ENCODE results near the gene FOXD2. TPM values are rescaled to one million over a fixed set of nuclear protein-coding genes. Genes with fewer than 3 reads are reported as not detected.

The FOXD2 gene
- polyA plus RNA-seq, 2 of the 4 experiments (the other 2 are of a cell fraction), result 0.13 to 0.35 TPM

DNA sequence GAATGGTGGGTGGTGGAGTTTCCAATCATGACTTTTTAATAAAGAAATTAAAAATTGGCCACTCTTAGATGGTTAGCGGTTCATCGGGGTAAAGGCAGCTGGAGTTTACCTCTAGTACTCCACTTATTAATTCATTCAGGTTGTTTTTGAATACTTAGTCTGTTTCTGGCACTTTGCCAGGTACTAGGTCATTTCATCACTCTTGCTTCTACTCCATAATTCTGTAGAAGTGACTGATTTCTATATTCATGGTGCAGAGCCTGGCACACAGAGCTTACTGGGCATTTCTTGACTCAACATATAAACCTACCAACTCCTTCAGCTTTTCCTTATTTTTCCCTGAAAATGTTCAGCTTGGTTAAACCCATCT lies 31.5 kb downstream of the FOXD2 start (continued):
- no peak for TF ChIP-seq SREBF2 (IDR thresholded peaks at IDR 0.05)
- no peak for TF ChIP-seq HOXB13 (CRISPR knock-in tag; IDR thresholded peaks at IDR 0.05; ENCODE audit: low read depth)
- no peak for TF ChIP-seq HOXB5 (CRISPR knock-in tag; IDR thresholded peaks at IDR 0.05)
- TF ChIP-seq MAZ (IDR thresholded peaks at IDR 0.05; ENCODE audit: borderline replicate concordance, low read depth, low read length), result no peak
- no peak for TF ChIP-seq FOSL2 (IDR thresholded peaks at IDR 0.05)
- no peak for TF ChIP-seq FOSL2 (CRISPR knock-in tag; IDR thresholded peaks at IDR 0.05)
- TF ChIP-seq NFE2L2 (conservative IDR thresholded peaks at IDR 0.05; ENCODE audit: low read length), result no peak

DNA sequence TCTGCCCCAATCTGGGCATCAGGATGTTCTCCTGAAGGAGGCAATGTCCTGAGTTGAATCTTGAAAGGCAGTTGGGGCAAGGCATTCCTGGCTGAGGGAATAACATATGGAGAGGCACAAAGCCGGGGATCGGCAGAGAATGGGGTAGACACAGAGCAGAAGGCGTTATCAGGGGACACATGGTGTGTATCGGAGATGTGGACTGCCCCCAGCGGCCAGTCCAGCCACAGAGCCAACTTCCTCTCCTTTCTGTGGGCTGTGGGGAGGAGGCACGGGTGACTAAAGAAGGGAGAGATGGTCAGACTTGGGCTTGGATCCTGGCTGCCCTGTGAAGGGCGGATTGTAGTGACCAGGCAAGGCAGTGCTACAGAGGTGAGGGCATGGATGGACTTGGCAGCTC lies 32.1 kb downstream of the FOXD2 start:
- ChIA-PET POLR2A (no interaction called here), CTCF (interaction anchor here (1.2 kb wide), 1 partner anchor 240 kb away, joined by 3 read pairs; no protein-coding TSS in a partner anchor)
- H3K4me3 ChIP-seq, result no peak overlapping the region
- TF ChIP-seq FOSL2 (IDR thresholded peaks at IDR 0.05), result no peak
- TF ChIP-seq FOSL2 (CRISPR knock-in tag; IDR thresholded peaks at IDR 0.05), result no peak
- TF ChIP-seq, protein P1, sequence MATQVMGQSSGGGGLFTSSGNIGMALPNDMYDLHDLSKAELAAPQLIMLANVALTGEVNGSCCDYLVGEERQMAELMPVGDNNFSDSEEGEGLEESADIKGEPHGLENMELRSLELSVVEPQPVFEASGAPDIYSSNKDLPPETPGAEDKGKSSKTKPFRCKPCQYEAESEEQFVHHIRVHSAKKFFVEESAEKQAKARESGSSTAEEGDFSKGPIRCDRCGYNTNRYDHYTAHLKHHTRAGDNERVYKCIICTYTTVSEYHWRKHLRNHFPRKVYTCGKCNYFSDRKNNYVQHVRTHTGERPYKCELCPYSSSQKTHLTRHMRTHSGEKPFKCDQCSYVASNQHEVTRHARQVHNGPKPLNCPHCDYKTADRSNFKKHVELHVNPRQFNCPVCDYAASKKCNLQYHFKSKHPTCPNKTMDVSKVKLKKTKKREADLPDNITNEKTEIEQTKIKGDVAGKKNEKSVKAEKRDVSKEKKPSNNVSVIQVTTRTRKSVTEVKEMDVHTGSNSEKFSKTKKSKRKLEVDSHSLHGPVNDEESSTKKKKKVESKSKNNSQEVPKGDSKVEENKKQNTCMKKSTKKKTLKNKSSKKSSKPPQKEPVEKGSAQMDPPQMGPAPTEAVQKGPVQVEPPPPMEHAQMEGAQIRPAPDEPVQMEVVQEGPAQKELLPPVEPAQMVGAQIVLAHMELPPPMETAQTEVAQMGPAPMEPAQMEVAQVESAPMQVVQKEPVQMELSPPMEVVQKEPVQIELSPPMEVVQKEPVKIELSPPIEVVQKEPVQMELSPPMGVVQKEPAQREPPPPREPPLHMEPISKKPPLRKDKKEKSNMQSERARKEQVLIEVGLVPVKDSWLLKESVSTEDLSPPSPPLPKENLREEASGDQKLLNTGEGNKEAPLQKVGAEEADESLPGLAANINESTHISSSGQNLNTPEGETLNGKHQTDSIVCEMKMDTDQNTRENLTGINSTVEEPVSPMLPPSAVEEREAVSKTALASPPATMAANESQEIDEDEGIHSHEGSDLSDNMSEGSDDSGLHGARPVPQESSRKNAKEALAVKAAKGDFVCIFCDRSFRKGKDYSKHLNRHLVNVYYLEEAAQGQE (IDR thresholded peaks at IDR 0.05), result no peak
- TF ChIP-seq CBX8 (IDR thresholded peaks at IDR 0.05), result no peak
- TF ChIP-seq HDAC2 (IDR thresholded peaks at IDR 0.05), result no peak
- TF ChIP-seq, protein P2, sequence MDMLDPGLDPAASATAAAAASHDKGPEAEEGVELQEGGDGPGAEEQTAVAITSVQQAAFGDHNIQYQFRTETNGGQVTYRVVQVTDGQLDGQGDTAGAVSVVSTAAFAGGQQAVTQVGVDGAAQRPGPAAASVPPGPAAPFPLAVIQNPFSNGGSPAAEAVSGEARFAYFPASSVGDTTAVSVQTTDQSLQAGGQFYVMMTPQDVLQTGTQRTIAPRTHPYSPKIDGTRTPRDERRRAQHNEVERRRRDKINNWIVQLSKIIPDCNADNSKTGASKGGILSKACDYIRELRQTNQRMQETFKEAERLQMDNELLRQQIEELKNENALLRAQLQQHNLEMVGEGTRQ (IDR thresholded peaks at IDR 0.05), result no peak
- no peak for TF ChIP-seq MAZ (IDR thresholded peaks at IDR 0.05; ENCODE audit: borderline replicate concordance, low read depth, low read length)
- TF ChIP-seq GATA3 (IDR thresholded peaks at IDR 0.05; ENCODE audit: borderline replicate concordance), result no peak
- no peak for TF ChIP-seq HOXB13 (CRISPR knock-in tag; IDR thresholded peaks at IDR 0.05; ENCODE audit: low read depth)
- no peak for TF ChIP-seq HOXA7 (CRISPR knock-in tag; IDR thresholded peaks at IDR 0.05)
- TF ChIP-seq MYC (IDR thresholded peaks at IDR 0.05; ENCODE audit: borderline replicate concordance, low read length), result no peak
- TF ChIP-seq EHMT2 (IDR thresholded peaks at IDR 0.05; ENCODE audit: low read depth), result no peak
- no peak for TF ChIP-seq ESRRA (IDR thresholded peaks at IDR 0.05; ENCODE audit: borderline replicate concordance, low read length)
- no peak for TF ChIP-seq CBX2 (IDR thresholded peaks at IDR 0.05; ENCODE audit: borderline replicate concordance, low read depth)
- TF ChIP-seq, protein P3, sequence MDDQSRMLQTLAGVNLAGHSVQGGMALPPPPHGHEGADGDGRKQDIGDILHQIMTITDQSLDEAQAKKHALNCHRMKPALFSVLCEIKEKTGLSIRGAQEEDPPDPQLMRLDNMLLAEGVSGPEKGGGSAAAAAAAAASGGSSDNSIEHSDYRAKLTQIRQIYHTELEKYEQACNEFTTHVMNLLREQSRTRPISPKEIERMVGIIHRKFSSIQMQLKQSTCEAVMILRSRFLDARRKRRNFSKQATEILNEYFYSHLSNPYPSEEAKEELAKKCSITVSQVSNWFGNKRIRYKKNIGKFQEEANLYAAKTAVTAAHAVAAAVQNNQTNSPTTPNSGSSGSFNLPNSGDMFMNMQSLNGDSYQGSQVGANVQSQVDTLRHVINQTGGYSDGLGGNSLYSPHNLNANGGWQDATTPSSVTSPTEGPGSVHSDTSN (IDR thresholded peaks at IDR 0.05), result no peak
- no peak for TF ChIP-seq CHD4 (IDR thresholded peaks at IDR 0.05; ENCODE audit: borderline replicate concordance)
- no peak for TF ChIP-seq POLR2A (IDR thresholded peaks at IDR 0.05; ENCODE audit: low read length)
- TF ChIP-seq JUNB (IDR thresholded peaks at IDR 0.05), result no peak
- TF ChIP-seq CEBPB (IDR thresholded peaks at IDR 0.05), result no peak
- TF ChIP-seq TFCP2L1 (CRISPR knock-in tag; IDR thresholded peaks at IDR 0.05), result no peak
- TF ChIP-seq, protein P4, sequence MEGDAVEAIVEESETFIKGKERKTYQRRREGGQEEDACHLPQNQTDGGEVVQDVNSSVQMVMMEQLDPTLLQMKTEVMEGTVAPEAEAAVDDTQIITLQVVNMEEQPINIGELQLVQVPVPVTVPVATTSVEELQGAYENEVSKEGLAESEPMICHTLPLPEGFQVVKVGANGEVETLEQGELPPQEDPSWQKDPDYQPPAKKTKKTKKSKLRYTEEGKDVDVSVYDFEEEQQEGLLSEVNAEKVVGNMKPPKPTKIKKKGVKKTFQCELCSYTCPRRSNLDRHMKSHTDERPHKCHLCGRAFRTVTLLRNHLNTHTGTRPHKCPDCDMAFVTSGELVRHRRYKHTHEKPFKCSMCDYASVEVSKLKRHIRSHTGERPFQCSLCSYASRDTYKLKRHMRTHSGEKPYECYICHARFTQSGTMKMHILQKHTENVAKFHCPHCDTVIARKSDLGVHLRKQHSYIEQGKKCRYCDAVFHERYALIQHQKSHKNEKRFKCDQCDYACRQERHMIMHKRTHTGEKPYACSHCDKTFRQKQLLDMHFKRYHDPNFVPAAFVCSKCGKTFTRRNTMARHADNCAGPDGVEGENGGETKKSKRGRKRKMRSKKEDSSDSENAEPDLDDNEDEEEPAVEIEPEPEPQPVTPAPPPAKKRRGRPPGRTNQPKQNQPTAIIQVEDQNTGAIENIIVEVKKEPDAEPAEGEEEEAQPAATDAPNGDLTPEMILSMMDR (IDR thresholded peaks at IDR 0.05), result no peak
- H3K27ac ChIP-seq, result no peak overlapping the region
- H3K4me2 ChIP-seq, result no peak overlapping the region
- DNase-seq (ENCODE audit: low read depth in 1 of 2, low spot score in 1 of 2), result no peak
- FAIRE-seq, result no peak
- ATAC-seq, result no peak
- WGBS (ENCODE audit: missing lambda C conversion rate), result 82% methylated on average over 7 of the region's 7 CpGs
- no peaks in the 10 kb centered on the region for H3K9me3 ChIP-seq
- peaks cover 5% of the 10 kb centered on the region; the same call in 1 of the 3 replicates for H3K4me1 ChIP-seq

All from A549 (cell line).